ENCODE results near the gene FRS2.
A peak's percentile ranks its signal among the peaks of the same experiment; 100 is the strongest.

DNA sequence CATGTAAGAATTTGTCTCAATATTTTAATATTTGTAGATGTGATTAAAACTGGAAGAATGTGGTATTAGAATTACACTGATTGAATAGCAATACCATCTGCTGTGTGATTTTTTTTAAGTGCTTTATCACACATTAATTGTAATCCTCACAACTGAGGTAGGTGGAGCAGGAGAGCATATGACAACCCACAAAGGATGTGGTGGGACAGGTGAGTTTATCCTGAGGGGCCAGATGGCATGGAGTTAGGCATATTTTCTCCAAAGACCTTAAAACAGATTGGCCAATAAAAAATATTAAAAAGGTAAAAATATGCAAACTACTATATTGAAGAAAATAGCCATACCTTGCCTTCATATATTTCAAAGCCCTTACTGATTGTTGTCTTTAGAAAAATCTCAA is 132.8 kb downstream of the FRS2 start:
- no peak for TF ChIP-seq SIN3A (IDR thresholded peaks at IDR 0.05; ENCODE audit: borderline replicate concordance, insufficient read depth, low read length)
- TF ChIP-seq, protein P1, sequence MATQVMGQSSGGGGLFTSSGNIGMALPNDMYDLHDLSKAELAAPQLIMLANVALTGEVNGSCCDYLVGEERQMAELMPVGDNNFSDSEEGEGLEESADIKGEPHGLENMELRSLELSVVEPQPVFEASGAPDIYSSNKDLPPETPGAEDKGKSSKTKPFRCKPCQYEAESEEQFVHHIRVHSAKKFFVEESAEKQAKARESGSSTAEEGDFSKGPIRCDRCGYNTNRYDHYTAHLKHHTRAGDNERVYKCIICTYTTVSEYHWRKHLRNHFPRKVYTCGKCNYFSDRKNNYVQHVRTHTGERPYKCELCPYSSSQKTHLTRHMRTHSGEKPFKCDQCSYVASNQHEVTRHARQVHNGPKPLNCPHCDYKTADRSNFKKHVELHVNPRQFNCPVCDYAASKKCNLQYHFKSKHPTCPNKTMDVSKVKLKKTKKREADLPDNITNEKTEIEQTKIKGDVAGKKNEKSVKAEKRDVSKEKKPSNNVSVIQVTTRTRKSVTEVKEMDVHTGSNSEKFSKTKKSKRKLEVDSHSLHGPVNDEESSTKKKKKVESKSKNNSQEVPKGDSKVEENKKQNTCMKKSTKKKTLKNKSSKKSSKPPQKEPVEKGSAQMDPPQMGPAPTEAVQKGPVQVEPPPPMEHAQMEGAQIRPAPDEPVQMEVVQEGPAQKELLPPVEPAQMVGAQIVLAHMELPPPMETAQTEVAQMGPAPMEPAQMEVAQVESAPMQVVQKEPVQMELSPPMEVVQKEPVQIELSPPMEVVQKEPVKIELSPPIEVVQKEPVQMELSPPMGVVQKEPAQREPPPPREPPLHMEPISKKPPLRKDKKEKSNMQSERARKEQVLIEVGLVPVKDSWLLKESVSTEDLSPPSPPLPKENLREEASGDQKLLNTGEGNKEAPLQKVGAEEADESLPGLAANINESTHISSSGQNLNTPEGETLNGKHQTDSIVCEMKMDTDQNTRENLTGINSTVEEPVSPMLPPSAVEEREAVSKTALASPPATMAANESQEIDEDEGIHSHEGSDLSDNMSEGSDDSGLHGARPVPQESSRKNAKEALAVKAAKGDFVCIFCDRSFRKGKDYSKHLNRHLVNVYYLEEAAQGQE (IDR thresholded peaks at IDR 0.05; ENCODE audit: insufficient read depth in 1 of 2, low read depth in 2 of 2, low read length in 2 of 2), result no peak
- peak; percentile 54 for TF ChIP-seq POLR2AphosphoS5 (IDR thresholded peaks at IDR 0.05; ENCODE audit: low read depth, low read length)
- no peak for TF ChIP-seq TAF1 (IDR thresholded peaks at IDR 0.05; ENCODE audit: borderline replicate concordance, insufficient read depth, low read length)
- no peak for TF ChIP-seq FOXP2 (optimal IDR thresholded peaks at IDR 0.05; ENCODE audit: borderline replicate concordance, extremely low read depth, extremely low read length, insufficient read depth)

Data from PFSK-1 (cell line).